GM12891 (cell line): ENCODE measurements around the gene SH2D4B.

Experiments used
- POLR2A ChIP-seq: IDR thresholded peaks from 2 replicates; pipeline ENCODE4 v1.6.1; 2011; ENCODE audit warnings: low read depth, low read length, control low read depth
- POLR2AphosphoS5 ChIP-seq: IDR thresholded peaks from 2 replicates; pipeline ENCODE4 v1.6.1; 2011; ENCODE audit warnings: low read depth, low read length, control low read depth
- POU2F2 ChIP-seq: IDR thresholded peaks from 2 replicates; pipeline ENCODE4 v1.6.1; 2011; ENCODE audit warnings: low read depth, mild to moderate bottlenecking, control low read depth, low read length, moderate library complexity
- TAF1 ChIP-seq: IDR thresholded peaks from 2 replicates; pipeline ENCODE4 v1.6.1; 2011; ENCODE audit warnings: low read depth, low read length, control low read depth

GRCh38 chr10:80590585-80591125 lies 53.0 kb downstream of the SH2D4B start:
- TF ChIP-seq POLR2A (no peak), POLR2AphosphoS5 (no peak), POU2F2 (no peak), TAF1 (no peak)
